Caco-2 (cell line): ENCODE data around the gene SORCS2. TPM values are rescaled to one million over a fixed set of nuclear protein-coding genes. Genes with fewer than 3 reads are reported as not detected.

ENCODE experiments used
- BruUV-seq: library from RNA; stranded (reverse); fragments of 400-500 nt; replicated peaks from 2 replicates; lab custom pipeline; 2021; lab: Mats Ljungman, UMichigan
- CTCF ChIA-PET: fragments of 300-600 bp; sonication (Branson Sonifier 250); formaldehyde crosslinking; loops from one replicate; lab custom pipeline; 2022; ENCODE audit warnings: antibody characterized with exemption; lab: Charles Lee
- POLR2A ChIA-PET: fragments of 300-600 bp; sonication (Branson Sonifier 250); formaldehyde crosslinking; loops from one replicate; lab custom pipeline; 2022; ENCODE audit warnings: antibody characterized with exemption; lab: Charles Lee
- DNase-seq, 2 experiments: peaks; one replicate each; pipeline versions ENCODE4 v3.0.0 to v3.0.0-alpha.2; 2020 to 2022
- H3K27me3 ChIP-seq: replicated peaks from 2 replicates; pipeline ENCODE4 v1.6.0; 2011; ENCODE audit warnings: low read length; ENCODE audit not compliant: control insufficient read depth, insufficient read depth
- H3K36me3 ChIP-seq: 2 replicates; pipeline ENCODE4 v1.5.1; 2011; ENCODE audit warnings: low read length; ENCODE audit not compliant: control insufficient read depth, insufficient read depth
- H3K4me1 ChIP-seq: fragments of 250-450 bp; sonication (Bioruptor Pico); 2 replicates; pipeline ENCODE4 v1.5.1; 2020; ENCODE audit warnings: mild to moderate bottlenecking
- H3K4me3 ChIP-seq: 2 replicates; pipeline ENCODE4 v1.5.1; 2011; ENCODE audit warnings: low read depth, mild to moderate bottlenecking, control low read depth, low read length
- H3K9me3 ChIP-seq: fragments of 250-450 bp; sonication (Bioruptor Pico); 2 replicates; pipeline ENCODE4 v1.5.1; 2020; ENCODE audit warnings: mild to moderate bottlenecking, moderate library complexity
- H3K27ac Mint-ChIP-seq: one replicate; pipeline ENCODE4 v1.8.0; 2022; ENCODE audit warnings: mixed read lengths; ENCODE audit not compliant: unreplicated experiment
- H3K27me3 Mint-ChIP-seq: one replicate; pipeline ENCODE4 v1.8.0; 2022; ENCODE audit warnings: mixed read lengths; ENCODE audit not compliant: insufficient read depth, unreplicated experiment
- H3K36me3 Mint-ChIP-seq: one replicate; pipeline ENCODE4 v1.8.0; 2022; ENCODE audit warnings: mild to moderate bottlenecking, mixed read lengths; ENCODE audit not compliant: insufficient read depth, unreplicated experiment
- H3K4me1 Mint-ChIP-seq: one replicate; pipeline ENCODE4 v1.8.0; 2022; ENCODE audit warnings: low read depth, mixed read lengths; ENCODE audit not compliant: unreplicated experiment
- H3K4me3 Mint-ChIP-seq: one replicate; pipeline ENCODE4 v1.8.0; 2022; ENCODE audit warnings: mild to moderate bottlenecking, moderate library complexity, mixed read lengths; ENCODE audit not compliant: unreplicated experiment
- H3K9me3 Mint-ChIP-seq: one replicate; pipeline ENCODE4 v1.8.0; 2022; ENCODE audit warnings: mixed read lengths; ENCODE audit not compliant: unreplicated experiment
- intact Hi-C: fragments of 100-400 bp; cut with micrococcal nuclease; formaldehyde crosslinking; loops from one replicate; pipeline ENCODE4 v1.10.0; 2022; ENCODE audit not compliant: unreplicated experiment
- total RNA-seq: library from RNA; stranded (reverse); gene quantifications from 2 replicates; pipeline ENCODE4 v1.2.3, GENCODE V29; 2022
- TF ChIP-seq, protein P1 (sequence below), 2 experiments: fragments of 200-600 bp in 1 of 2; IDR thresholded peaks; 1 replicate in 1 of 2; 2 replicates in 1 of 2; pipeline versions ENCODE4 v1.5.1 to v1.8.0; 2011 to 2022; ENCODE audit warnings: antibody characterized with exemption in 1 of 2, control low read depth in 1 of 2, inconsistent platforms in 1 of 2, low read depth in 1 of 2, low read length in 1 of 2, mild to moderate bottlenecking in 1 of 2, moderate library complexity in 1 of 2; ENCODE audit not compliant: insufficient read depth in 1 of 2, severe bottlenecking in 1 of 2, unreplicated experiment in 1 of 2

The SORCS2 gene
- total RNA-seq, 1 experiment from 2014 or later: 1.6 TPM

DNA sequence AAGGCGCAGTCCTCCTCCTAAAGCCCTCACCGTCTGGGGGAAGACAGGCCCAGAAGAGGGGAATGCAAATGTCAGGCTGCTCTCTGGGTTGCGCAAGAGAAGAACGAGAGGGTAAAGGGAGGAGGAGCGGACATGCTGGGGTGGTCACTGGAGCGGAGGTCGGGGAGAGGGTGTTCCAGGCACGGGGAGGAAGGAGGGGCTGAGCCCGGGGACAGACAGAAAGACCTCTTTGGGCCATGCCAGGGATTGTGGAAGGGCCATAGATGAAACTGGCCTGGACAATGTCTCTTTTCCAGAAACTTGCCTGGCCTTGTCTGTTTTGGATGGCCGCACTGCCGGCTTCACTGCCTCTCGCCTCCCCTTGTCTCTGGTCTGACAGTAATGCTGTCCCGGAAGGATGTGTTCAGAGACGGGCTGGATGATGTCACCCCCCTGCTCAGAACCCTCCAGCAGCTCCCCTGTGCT lies 121.0 kb downstream of the SORCS2 start:
- no peak overlapping the region for H3K4me3 ChIP-seq
- CTCF ChIA-PET: no interaction called here
- Mint-ChIP-seq H3K36me3 (no peaks in the 10 kb centered on the region), H3K27me3 (peaks cover 8% of the 10 kb centered on the region), H3K9me3 (peaks cover 14% of the 10 kb centered on the region), H3K27ac (no peak overlapping the region), H3K4me1 (no peaks in the 10 kb centered on the region), H3K4me3 (no peak overlapping the region)
- no peaks in the 10 kb centered on the region for H3K9me3 ChIP-seq
- DNase-seq: no peak
- no TSS peak for BruUV-seq
- POLR2A ChIA-PET: no interaction called here
- intact Hi-C loops: no loop called here
- no peaks in the 10 kb centered on the region for H3K36me3 ChIP-seq
- no peaks in the 10 kb centered on the region for H3K4me1 ChIP-seq
- TF ChIP-seq, protein P1, sequence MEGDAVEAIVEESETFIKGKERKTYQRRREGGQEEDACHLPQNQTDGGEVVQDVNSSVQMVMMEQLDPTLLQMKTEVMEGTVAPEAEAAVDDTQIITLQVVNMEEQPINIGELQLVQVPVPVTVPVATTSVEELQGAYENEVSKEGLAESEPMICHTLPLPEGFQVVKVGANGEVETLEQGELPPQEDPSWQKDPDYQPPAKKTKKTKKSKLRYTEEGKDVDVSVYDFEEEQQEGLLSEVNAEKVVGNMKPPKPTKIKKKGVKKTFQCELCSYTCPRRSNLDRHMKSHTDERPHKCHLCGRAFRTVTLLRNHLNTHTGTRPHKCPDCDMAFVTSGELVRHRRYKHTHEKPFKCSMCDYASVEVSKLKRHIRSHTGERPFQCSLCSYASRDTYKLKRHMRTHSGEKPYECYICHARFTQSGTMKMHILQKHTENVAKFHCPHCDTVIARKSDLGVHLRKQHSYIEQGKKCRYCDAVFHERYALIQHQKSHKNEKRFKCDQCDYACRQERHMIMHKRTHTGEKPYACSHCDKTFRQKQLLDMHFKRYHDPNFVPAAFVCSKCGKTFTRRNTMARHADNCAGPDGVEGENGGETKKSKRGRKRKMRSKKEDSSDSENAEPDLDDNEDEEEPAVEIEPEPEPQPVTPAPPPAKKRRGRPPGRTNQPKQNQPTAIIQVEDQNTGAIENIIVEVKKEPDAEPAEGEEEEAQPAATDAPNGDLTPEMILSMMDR (IDR thresholded peaks at IDR 0.05; ENCODE audit: insufficient read depth in 1 of 2, low read depth in 1 of 2, low read length in 1 of 2, severe bottlenecking in 1 of 2, unreplicated experiment in 1 of 2): no peak
- no peaks in the 10 kb centered on the region for H3K27me3 ChIP-seq

DNA sequence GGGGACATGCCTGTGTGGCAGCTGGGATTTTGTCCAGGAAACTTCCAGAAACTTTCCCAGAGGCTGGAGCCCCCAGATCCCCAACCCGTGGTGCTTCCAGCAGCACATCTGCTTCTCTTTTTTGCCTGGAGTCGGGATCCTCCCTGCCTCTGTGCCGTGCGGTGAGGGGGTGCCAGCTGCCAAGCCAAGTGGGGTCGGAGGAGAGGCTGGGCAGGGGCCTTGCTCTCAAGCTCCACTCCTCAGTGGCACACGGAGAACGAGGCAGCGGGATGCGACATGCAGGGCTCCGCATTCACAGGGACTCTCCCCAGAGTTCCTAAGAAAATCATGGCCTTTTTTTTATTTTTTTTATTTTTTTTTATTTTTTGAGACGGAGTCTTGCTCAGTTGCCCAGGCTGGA lies 121.7 kb downstream of the SORCS2 start:
- Histone ChIP-seq H3K9me3 (no peaks in the 10 kb centered on the region), H3K4me3 (no peak overlapping the region), H3K27me3 (no peaks in the 10 kb centered on the region), H3K36me3 (no peaks in the 10 kb centered on the region), H3K4me1 (no peaks in the 10 kb centered on the region)
- ChIA-PET CTCF (no interaction called here), POLR2A (no interaction called here)
- TF ChIP-seq, protein P1 (IDR thresholded peaks at IDR 0.05; ENCODE audit: insufficient read depth in 1 of 2, low read depth in 1 of 2, low read length in 1 of 2, severe bottlenecking in 1 of 2, unreplicated experiment in 1 of 2): no peak
- H3K27ac Mint-ChIP-seq: no peak overlapping the region
- H3K36me3 Mint-ChIP-seq: no peaks in the 10 kb centered on the region
- peaks cover 14% of the 10 kb centered on the region for H3K9me3 Mint-ChIP-seq
- no peaks in the 10 kb centered on the region for H3K4me1 Mint-ChIP-seq
- BruUV-seq: no TSS peak
- no peak for DNase-seq
- peaks cover 8% of the 10 kb centered on the region for H3K27me3 Mint-ChIP-seq
- intact Hi-C loops: no loop called here
- H3K4me3 Mint-ChIP-seq: no peak overlapping the region

DNA sequence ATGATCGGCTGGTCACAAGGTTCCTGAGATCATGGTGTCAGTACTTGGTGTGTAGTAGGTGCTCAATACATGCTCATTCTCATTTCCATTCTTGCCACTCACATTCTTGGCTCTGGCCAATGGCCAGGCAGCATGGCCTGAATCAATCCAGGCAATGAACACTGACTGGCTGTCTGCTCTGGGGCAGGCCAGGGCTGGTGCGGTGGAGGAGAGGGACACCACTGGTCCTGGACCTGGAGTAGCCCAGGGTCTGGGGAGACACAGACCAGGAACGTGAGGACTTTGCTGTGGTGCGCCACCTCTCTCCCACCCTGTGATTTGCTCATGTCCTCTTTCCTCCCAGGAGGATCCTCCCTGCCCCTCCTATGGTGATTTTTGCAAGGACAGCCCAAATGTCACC lies 122.9 kb downstream of the SORCS2 start:
- peaks cover 14% of the 10 kb centered on the region for H3K9me3 Mint-ChIP-seq
- no peaks in the 10 kb centered on the region for H3K36me3 ChIP-seq
- H3K27ac Mint-ChIP-seq: no peak overlapping the region
- H3K4me3 ChIP-seq: no peak overlapping the region
- ChIA-PET CTCF (no interaction called here), POLR2A (no interaction called here)
- DNase-seq: no peak
- no peaks in the 10 kb centered on the region for H3K9me3 ChIP-seq
- no peaks in the 10 kb centered on the region for H3K27me3 ChIP-seq
- no peaks in the 10 kb centered on the region for H3K36me3 Mint-ChIP-seq
- H3K4me3 Mint-ChIP-seq: no peak overlapping the region
- no peaks in the 10 kb centered on the region for H3K4me1 ChIP-seq
- peaks cover 8% of the 10 kb centered on the region for H3K27me3 Mint-ChIP-seq
- H3K4me1 Mint-ChIP-seq: peaks cover under 1% of the 10 kb centered on the region
- TF ChIP-seq, protein P1 (IDR thresholded peaks at IDR 0.05; ENCODE audit: insufficient read depth in 1 of 2, low read depth in 1 of 2, low read length in 1 of 2, severe bottlenecking in 1 of 2, unreplicated experiment in 1 of 2): no peak
- BruUV-seq: no TSS peak
- intact Hi-C loops: no loop called here
